Fibroblast of skin of scalp (primary cell): ENCODE data around the gene PROSER3.
"Not testable (repeated sequence)": the region's sequence is repeated elsewhere in the genome, so short reads cannot be mapped to it uniquely, and the experiment has no call there.

Experiments used
- DNase-seq: peaks from one replicate; pipeline ENCODE4 v3.0.0-alpha.2; 2013

Gene PROSER3

GRCh38 chr19:35722897-35723296, 35.1 kb upstream of the PROSER3 start:
- DNase-seq: no peak

- DNase-seq: no peak
Measured at GRCh38 chr19:35723671-35724070, 34.3 kb upstream of the PROSER3 start.

- not testable (repeated sequence) for DNase-seq
Measured at GRCh38 chr19:35724132-35724531, 33.8 kb upstream of the PROSER3 start.

- DNase-seq: no peak
Measured at GRCh38 chr19:35724560-35724959, 33.4 kb upstream of the PROSER3 start.

GRCh38 chr19:35725216-35725861, 32.6 kb upstream of the PROSER3 start:
- no peak for DNase-seq

- DNase-seq: no peak
Measured at GRCh38 chr19:35727053-35727955, 30.7 kb upstream of the PROSER3 start.

GRCh38 chr19:35727956-35728706, 29.8 kb upstream of the PROSER3 start:
- no peak for DNase-seq

- DNase-seq: no peak
Measured at GRCh38 chr19:35729021-35729420, 29.0 kb upstream of the PROSER3 start.

- DNase-seq: no peak
Measured at GRCh38 chr19:35729763-35730162, 28.2 kb upstream of the PROSER3 start.

- no peak for DNase-seq
Measured at GRCh38 chr19:35730326-35730725, 27.6 kb upstream of the PROSER3 start.

- no peak for DNase-seq
Measured at GRCh38 chr19:35731353-35731752, 26.6 kb upstream of the PROSER3 start.

- no peak for DNase-seq
Measured at GRCh38 chr19:35731779-35732405, 26.1 kb upstream of the PROSER3 start.

GRCh38 chr19:35732540-35733179, 25.3 kb upstream of the PROSER3 start:
- DNase-seq: no peak

- no peak for DNase-seq
Measured at GRCh38 chr19:35733180-35734125, 24.5 kb upstream of the PROSER3 start.

GRCh38 chr19:35734273-35734672, 23.7 kb upstream of the PROSER3 start:
- no peak for DNase-seq

GRCh38 chr19:35734889-35735288, 23.1 kb upstream of the PROSER3 start:
- no peak for DNase-seq

GRCh38 chr19:35736913-35737886, 20.8 kb upstream of the PROSER3 start:
- no peak for DNase-seq

- no peak for DNase-seq
Measured at GRCh38 chr19:35738021-35738886, 19.7 kb upstream of the PROSER3 start.

- DNase-seq: no peak
Measured at GRCh38 chr19:35738887-35739229, 19.1 kb upstream of the PROSER3 start.
